ENCODE data around the gene IRX4. TPM values are rescaled to one million over a fixed set of nuclear protein-coding genes. Genes with fewer than 3 reads are reported as not detected.

IRX4 gene
- total RNA-seq, 1 donor from 2014 or later = 0.92 TPM

- no peak for TF ChIP-seq CTCF (IDR thresholded peaks at IDR 0.05; ENCODE audit: insufficient read depth, low read length, poor library complexity, severe bottlenecking)
- H3K27me3 ChIP-seq (ENCODE audit: control insufficient read depth, insufficient read depth, low read length) = no peaks in the 10 kb centered on the region
These were observed 24.9 kb upstream of the IRX4 start for GRCh38 chr5:1907616-1908015.

GRCh38 chr5:1905108-1905507 is 22.4 kb upstream of the IRX4 start:
- no peaks in the 10 kb centered on the region for H3K36me3 ChIP-seq (ENCODE audit: control insufficient read depth, insufficient read depth, low read length)
- no peak for DNase-seq (ENCODE audit: low read depth)
- no peak overlapping the region for H3K4me3 ChIP-seq (ENCODE audit: low read depth, low read length)
- no peak for TF ChIP-seq CTCF (IDR thresholded peaks at IDR 0.05; ENCODE audit: insufficient read depth, low read length, poor library complexity, severe bottlenecking)
- H3K27me3 ChIP-seq (ENCODE audit: control insufficient read depth, insufficient read depth, low read length) = no peaks in the 10 kb centered on the region

More at GRCh38 chr5:1907616-1908015, 24.9 kb upstream of the IRX4 start:
- H3K4me3 ChIP-seq (ENCODE audit: low read depth, low read length) = no peak overlapping the region
- H3K36me3 ChIP-seq (ENCODE audit: control insufficient read depth, insufficient read depth, low read length) = no peaks in the 10 kb centered on the region
- no peak for DNase-seq (ENCODE audit: low read depth)

GRCh38 chr5:1901983-1902382 is 19.3 kb upstream of the IRX4 start:
- Histone ChIP-seq H3K36me3 (ENCODE audit: control insufficient read depth, insufficient read depth, low read length) (no peaks in the 10 kb centered on the region), H3K27me3 (ENCODE audit: control insufficient read depth, insufficient read depth, low read length) (peaks cover 4% of the 10 kb centered on the region), H3K4me3 (ENCODE audit: low read depth, low read length) (no peak overlapping the region)
- no peak for DNase-seq (ENCODE audit: low read depth)
- no peak for TF ChIP-seq CTCF (IDR thresholded peaks at IDR 0.05; ENCODE audit: insufficient read depth, low read length, poor library complexity, severe bottlenecking)

- DNase-seq (ENCODE audit: low read depth) = no peak
- TF ChIP-seq CTCF (IDR thresholded peaks at IDR 0.05; ENCODE audit: insufficient read depth, low read length, poor library complexity, severe bottlenecking) = no peak
- peaks cover 4% of the 10 kb centered on the region for H3K27me3 ChIP-seq (ENCODE audit: control insufficient read depth, insufficient read depth, low read length)
These were observed 18.3 kb upstream of the IRX4 start for GRCh38 chr5:1901061-1901460.

GRCh38 chr5:1899201-1899600 is 16.5 kb upstream of the IRX4 start:
- Histone ChIP-seq H3K36me3 (ENCODE audit: control insufficient read depth, insufficient read depth, low read length) (no peaks in the 10 kb centered on the region), H3K4me3 (ENCODE audit: low read depth, low read length) (no peak overlapping the region), H3K27me3 (ENCODE audit: control insufficient read depth, insufficient read depth, low read length) (peaks cover 4% of the 10 kb centered on the region)
- no peak for TF ChIP-seq CTCF (IDR thresholded peaks at IDR 0.05; ENCODE audit: insufficient read depth, low read length, poor library complexity, severe bottlenecking)
- no peak for DNase-seq (ENCODE audit: low read depth)

More at GRCh38 chr5:1901061-1901460, 18.3 kb upstream of the IRX4 start:
- Histone ChIP-seq H3K4me3 (ENCODE audit: low read depth, low read length) (no peak overlapping the region), H3K36me3 (ENCODE audit: control insufficient read depth, insufficient read depth, low read length) (no peaks in the 10 kb centered on the region)

- no peak for DNase-seq (ENCODE audit: low read depth)
- H3K36me3 ChIP-seq (ENCODE audit: control insufficient read depth, insufficient read depth, low read length) = no peaks in the 10 kb centered on the region
- H3K27me3 ChIP-seq (ENCODE audit: control insufficient read depth, insufficient read depth, low read length) = peaks cover 7% of the 10 kb centered on the region
- H3K4me3 ChIP-seq (ENCODE audit: low read depth, low read length) = no peak overlapping the region
- TF ChIP-seq CTCF (IDR thresholded peaks at IDR 0.05; ENCODE audit: insufficient read depth, low read length, poor library complexity, severe bottlenecking) = no peak
These were observed 15.2 kb upstream of the IRX4 start for GRCh38 chr5:1897816-1898450.
